Activated T-helper 17 cell treated with anti-CD3 and anti-CD28 coated beads, Interleukin-2, amount 50 U/mL, for 72 hours (primary cell): Measurements from ENCODE around the gene CLIP3. TPM values are rescaled to one million over a fixed set of nuclear protein-coding genes. Genes with fewer than 3 reads are reported as not detected.
"Not testable (repeated sequence)": the region's sequence is repeated elsewhere in the genome, so short reads cannot be mapped to it uniquely, and the experiment has no call there.

ENCODE experiments used
- ATAC-seq: fragments of 150-1000 bp; cut with Tn5 transposase; replicated peaks from 2 replicates; pipeline ENCODE4 v1.10.0; 2021; ENCODE audit warnings: mild to moderate bottlenecking, moderate library complexity
- H3K27ac Mint-ChIP-seq: one replicate; pipeline ENCODE4 v1.8.0; 2022; ENCODE audit warnings: mixed read lengths
- H3K27me3 Mint-ChIP-seq: one replicate; pipeline ENCODE4 v1.8.0; 2022; ENCODE audit warnings: mixed read lengths
- H3K36me3 Mint-ChIP-seq: one replicate; pipeline ENCODE4 v1.8.0; 2022; ENCODE audit warnings: low read depth, mild to moderate bottlenecking, mixed read lengths
- H3K4me1 Mint-ChIP-seq: one replicate; pipeline ENCODE4 v1.8.0; 2022; ENCODE audit warnings: mixed read lengths
- H3K4me3 Mint-ChIP-seq: one replicate; pipeline ENCODE4 v1.8.0; 2022; ENCODE audit warnings: mild to moderate bottlenecking, mixed read lengths
- H3K9me3 Mint-ChIP-seq: one replicate; pipeline ENCODE4 v1.8.0; 2022; ENCODE audit warnings: mixed read lengths
- total RNA-seq, 2 donors: library from RNA; stranded (reverse); gene quantifications; one replicate each; pipeline ENCODE4 v1.2.3, GENCODE V29; 2022

CLIP3 gene
- total RNA-seq, 2 donors from 2014 or later, result 0.89 to 7.1 TPM

DNA sequence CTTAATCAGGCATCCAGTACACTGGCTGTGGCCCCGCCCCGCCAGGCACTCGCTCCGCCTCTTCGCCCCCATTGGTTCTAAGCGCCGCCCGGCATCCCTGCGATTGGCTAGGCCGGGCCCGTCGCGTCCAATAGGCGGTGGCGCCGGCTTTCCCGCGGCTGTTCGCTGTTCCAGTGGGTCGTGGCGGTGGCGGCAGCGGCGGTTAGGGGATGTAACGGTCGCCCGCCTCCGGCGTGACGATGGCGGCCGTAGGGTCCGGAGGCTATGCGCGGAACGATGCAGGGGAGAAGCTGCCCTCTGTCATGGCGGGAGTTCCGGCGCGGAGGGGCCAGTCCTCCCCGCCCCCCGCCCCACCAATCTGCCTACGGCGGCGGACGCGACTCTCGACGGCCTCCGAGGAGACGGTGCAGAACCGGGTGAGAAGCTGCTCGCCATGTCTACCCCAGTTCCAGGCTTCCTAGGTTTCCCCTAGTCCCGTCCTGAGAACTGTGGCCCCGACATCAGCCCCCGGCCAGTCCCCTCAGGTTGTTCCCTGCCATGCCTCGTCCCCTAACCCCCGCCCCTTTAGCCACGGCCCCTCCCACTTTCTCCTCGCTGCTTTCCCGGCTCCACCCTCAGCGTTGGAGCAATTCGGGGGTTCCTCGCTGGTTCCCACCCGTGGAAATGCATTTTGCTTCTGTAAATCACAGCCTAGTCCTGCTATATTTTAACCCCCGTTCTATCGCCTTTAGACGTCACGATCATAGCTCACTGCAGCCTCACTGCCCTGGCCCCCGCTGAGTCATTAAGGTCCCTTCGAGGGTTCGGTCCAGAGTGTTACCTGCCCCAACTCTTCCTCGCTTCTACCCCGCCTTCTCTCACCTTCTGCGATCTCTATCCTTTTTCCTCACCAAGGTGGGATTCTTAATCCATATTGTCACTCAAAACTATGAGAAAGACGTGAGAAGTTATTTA, 22.3 kb upstream of the CLIP3 start, which contains the start of gene WDR62:
Gene WDR62, plus strand, starts transcription at position 165 of the 954 bp plus-strand sequence. Its CDS starts 75 bp downstream, at position 240.
- peak; percentile 82 for ATAC-seq
- Mint-ChIP-seq H3K27ac (peak within 1 kb of the TSS; percentile 84), H3K4me3 (peak within 1 kb of the TSS; percentile 91), H3K9me3 (no peaks in the 10 kb centered on the region), H3K36me3 (peaks cover 9% of the 10 kb centered on the region), H3K27me3 (no peaks in the 10 kb centered on the region), H3K4me1 (peaks cover 13% of the 10 kb centered on the region)

DNA sequence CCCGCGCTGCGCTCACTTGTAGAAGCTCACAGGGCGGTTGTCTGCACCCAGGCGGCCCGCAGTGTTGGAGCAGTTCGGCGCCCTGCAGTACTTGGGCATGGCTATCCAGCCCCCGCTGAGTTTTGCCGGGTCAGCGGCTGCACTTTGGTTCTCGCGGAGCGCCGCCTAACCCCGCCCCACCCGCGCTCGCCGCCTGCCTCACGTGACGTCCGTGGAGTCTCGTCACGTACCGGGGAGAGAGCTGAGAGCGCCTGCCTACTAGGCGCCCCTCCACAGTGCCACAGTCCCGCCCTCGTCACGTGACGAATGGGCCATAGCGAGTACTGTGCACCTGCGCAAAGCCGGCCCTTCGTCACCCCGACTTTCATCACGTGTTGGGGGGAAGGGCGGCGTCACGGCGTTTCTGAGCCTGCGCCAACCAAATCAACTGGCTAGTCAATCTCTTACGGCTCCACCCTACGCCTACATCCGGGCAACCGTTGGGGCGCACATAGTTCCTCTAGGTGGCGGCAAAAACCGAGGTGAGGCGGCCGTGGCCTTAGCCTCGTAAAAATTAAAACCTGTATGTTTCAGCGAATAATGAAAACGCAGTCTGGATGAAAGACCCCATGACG, 21.6 kb upstream of the CLIP3 start, which contains the start of gene THAP8:
Gene THAP8, minus strand, starts transcription at position 167 of the 614 bp plus-strand sequence. Its CDS starts 68 bp downstream, at position 99.
- H3K27ac Mint-ChIP-seq, result peak within 1 kb of the TSS; percentile 84
- peaks cover 13% of the 10 kb centered on the region for H3K4me1 Mint-ChIP-seq
- peak within 1 kb of the TSS; percentile 91 for H3K4me3 Mint-ChIP-seq

DNA sequence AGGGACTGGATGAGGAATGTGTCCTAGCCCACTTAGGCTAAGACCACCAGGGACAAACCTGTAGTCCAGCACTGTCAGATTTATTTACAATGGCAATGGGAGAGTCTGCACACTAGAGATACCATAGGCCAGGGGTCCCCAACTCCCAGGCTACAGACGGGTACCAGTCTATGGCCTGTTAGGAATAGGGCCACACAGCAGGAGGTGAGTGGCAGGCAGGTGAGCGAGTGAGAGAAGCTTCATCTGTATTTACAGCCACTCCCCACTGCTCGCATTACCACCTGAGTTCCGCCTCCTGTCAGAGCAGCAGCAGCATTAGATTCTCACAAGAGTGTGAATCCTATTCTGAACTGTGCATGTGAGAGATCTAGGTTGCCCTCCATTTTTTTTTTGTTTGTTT, 19.0 kb upstream of the CLIP3 start:
- Mint-ChIP-seq H3K9me3 (no peaks in the 10 kb centered on the region), H3K4me3 (no peak overlapping the region), H3K36me3 (no peaks in the 10 kb centered on the region), H3K27ac (no peak overlapping the region), H3K27me3 (no peaks in the 10 kb centered on the region), H3K4me1 (peaks cover 13% of the 10 kb centered on the region)
- no peak for ATAC-seq

More for the DNA sequence above, 21.6 kb upstream of the CLIP3 start, which contains the start of gene THAP8:
- peaks cover 6% of the 10 kb centered on the region for H3K36me3 Mint-ChIP-seq
- H3K9me3 Mint-ChIP-seq, result no peaks in the 10 kb centered on the region
- peak; percentile 91 for ATAC-seq
- no peaks in the 10 kb centered on the region for H3K27me3 Mint-ChIP-seq

DNA sequence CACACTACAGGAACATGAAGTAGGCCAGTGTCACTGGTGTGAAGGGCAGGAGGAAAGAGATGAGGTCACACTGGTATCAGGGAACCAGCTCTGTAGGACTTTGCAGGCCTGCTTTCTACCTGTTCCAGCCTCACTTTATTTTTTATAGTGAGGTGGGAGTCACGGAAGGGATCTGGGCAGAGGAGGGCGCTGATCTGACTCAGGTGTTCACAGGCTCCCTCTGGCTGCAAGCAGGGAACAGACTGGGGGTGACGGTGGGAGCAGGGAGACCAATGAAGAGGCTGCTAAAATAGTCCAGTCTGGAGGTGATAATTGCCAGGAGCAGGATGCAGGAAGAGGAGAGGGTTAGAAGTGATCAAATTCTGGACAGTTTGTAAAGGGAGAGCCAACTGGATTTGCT, 18.6 kb upstream of the CLIP3 start:
- no peak for ATAC-seq
- H3K27me3 Mint-ChIP-seq, result no peaks in the 10 kb centered on the region
- H3K27ac Mint-ChIP-seq, result peak overlapping the region; percentile 16
- H3K4me3 Mint-ChIP-seq, result no peak overlapping the region
- H3K4me1 Mint-ChIP-seq, result peaks cover 14% of the 10 kb centered on the region
- no peaks in the 10 kb centered on the region for H3K9me3 Mint-ChIP-seq
- H3K36me3 Mint-ChIP-seq, result no peaks in the 10 kb centered on the region

DNA sequence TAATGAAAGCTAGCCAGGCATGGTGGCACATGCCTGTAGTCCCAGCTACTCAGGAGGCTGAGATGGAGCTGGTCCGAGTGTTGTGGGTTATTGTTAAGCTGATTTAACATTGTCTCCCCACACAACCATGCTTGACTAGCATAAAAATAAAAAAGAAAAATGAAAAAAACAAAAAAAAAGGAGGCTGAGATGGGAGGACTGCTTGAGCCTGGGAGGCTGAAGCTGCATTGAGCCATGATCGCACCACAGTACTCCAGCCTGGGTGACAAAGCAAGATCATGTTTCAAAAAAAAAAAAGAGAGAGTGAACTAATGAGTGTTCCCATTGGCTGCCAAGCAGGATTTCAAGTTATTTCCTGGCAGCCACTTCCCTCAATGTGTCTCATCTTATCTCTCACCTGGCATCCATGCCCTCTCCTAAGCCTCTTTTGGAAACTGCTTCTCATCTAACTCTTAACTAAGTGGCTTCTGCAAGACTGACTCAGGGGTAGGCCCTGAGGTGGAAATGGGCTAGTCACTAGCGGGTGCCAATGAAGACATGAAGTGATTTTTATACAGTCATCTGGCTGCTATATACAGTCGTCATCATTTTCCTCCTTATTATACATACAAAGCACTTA, 16.5 kb upstream of the CLIP3 start:
- Mint-ChIP-seq H3K9me3 (no peaks in the 10 kb centered on the region), H3K27ac (no peak overlapping the region), H3K27me3 (no peaks in the 10 kb centered on the region), H3K4me1 (peaks cover 15% of the 10 kb centered on the region), H3K4me3 (no peak overlapping the region), H3K36me3 (no peaks in the 10 kb centered on the region)
- ATAC-seq, result no peak

GRCh38 chr19:36047835-36048234, 15.2 kb upstream of the CLIP3 start:
- H3K36me3 Mint-ChIP-seq, result no peaks in the 10 kb centered on the region
- H3K4me1 Mint-ChIP-seq, result peaks cover 15% of the 10 kb centered on the region
- no peaks in the 10 kb centered on the region for H3K9me3 Mint-ChIP-seq
- no peak overlapping the region for H3K4me3 Mint-ChIP-seq
- no peak for ATAC-seq
- H3K27me3 Mint-ChIP-seq, result no peaks in the 10 kb centered on the region
- no peak overlapping the region for H3K27ac Mint-ChIP-seq

DNA sequence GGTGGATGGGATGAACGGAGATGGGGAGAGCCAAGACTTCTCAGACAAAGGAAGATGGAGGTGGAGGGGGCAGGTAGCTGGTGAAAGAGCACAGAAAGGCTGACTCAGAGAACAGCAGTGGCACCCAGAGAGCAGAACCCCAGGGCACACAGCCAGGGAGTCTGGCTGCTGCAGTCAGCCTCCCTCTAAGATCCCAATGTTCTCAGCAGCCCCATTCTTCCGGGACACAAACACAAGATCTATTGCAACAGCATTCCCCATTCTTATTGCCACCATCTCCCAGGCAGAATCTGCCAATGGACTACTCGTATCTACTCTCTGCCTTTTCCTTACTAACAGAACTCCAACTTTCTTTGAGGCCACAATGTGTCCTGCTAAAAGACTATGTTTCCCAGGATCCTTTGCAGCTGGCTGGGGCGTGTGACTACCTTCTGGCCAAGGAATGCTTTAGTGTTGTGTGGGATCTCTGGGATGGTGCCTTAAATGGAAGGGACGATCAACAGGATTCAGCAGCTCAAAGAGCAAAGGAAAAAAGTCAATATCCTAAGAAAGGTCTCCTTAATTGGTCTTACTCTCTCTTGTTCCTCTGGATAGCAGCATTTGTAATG, 13.9 kb upstream of the CLIP3 start:
- Mint-ChIP-seq H3K4me3 (no peak overlapping the region), H3K36me3 (peaks cover 5% of the 10 kb centered on the region), H3K27ac (no peak overlapping the region), H3K4me1 (peaks cover 15% of the 10 kb centered on the region), H3K9me3 (no peaks in the 10 kb centered on the region), H3K27me3 (no peaks in the 10 kb centered on the region)
- ATAC-seq, result no peak

GRCh38 chr19:36043952-36044351, 11.3 kb upstream of the CLIP3 start:
- H3K9me3 Mint-ChIP-seq, result no peaks in the 10 kb centered on the region
- no peak overlapping the region for H3K4me3 Mint-ChIP-seq
- no peak overlapping the region for H3K27ac Mint-ChIP-seq
- ATAC-seq, result no peak
- H3K36me3 Mint-ChIP-seq, result peaks cover 16% of the 10 kb centered on the region
- peaks cover 7% of the 10 kb centered on the region for H3K4me1 Mint-ChIP-seq
- H3K27me3 Mint-ChIP-seq, result no peaks in the 10 kb centered on the region

DNA sequence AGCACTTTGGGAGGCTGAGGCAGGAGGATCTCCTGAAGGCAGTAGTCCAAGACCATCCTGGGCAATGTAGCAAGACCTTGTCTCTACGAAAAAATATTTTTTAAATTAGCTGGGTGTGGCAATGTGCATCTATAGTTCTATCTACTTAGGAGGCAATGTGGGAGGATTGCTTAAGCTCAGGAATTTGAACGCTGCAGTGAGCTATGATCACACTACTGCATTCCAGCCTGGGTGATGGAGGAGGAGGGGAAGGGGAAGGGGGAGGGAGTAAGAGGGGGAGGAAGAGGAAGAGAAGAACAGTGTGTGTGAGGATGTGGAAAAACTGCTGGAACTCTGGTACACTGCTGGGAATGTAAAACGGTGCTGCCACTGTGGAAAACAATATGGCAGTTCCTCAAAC, 9.2 kb upstream of the CLIP3 start:
- ATAC-seq, result no peak
- no peak overlapping the region for H3K4me3 Mint-ChIP-seq
- H3K36me3 Mint-ChIP-seq, result peaks cover 16% of the 10 kb centered on the region
- H3K9me3 Mint-ChIP-seq, result no peaks in the 10 kb centered on the region
- H3K4me1 Mint-ChIP-seq, result peaks cover 7% of the 10 kb centered on the region
- H3K27ac Mint-ChIP-seq, result no peak overlapping the region
- no peaks in the 10 kb centered on the region for H3K27me3 Mint-ChIP-seq

DNA sequence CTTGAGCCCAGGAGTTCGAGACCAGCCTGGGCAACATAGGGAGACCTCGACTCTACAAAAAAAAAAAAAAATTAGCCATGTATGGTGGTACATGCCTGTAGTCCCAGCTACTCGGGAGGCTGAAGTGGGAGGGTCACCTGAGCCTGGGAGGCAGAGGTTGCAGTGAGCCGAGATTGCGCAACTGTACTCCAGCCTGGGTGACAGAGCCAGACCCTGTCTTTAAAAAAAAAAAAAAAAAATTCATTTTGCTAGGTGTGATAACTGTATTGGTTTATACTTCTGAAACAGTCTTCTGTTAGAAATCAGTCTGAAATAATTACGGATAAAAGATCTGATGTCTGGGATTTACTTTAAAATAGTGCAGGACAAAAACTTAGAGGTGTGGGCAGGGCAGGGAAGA, 8.4 kb upstream of the CLIP3 start:
- not testable (repeated sequence) for H3K9me3 Mint-ChIP-seq, H3K27ac Mint-ChIP-seq, ATAC-seq, H3K27me3 Mint-ChIP-seq, H3K4me3 Mint-ChIP-seq, H3K4me1 Mint-ChIP-seq
- H3K36me3 Mint-ChIP-seq, result peaks cover 16% of the 10 kb centered on the region

- Mint-ChIP-seq H3K27ac (no peak overlapping the region), H3K4me3 (no peak overlapping the region), H3K4me1 (peaks cover 6% of the 10 kb centered on the region), H3K27me3 (no peaks in the 10 kb centered on the region), H3K36me3 (peaks cover 16% of the 10 kb centered on the region), H3K9me3 (no peaks in the 10 kb centered on the region)
- no peak for ATAC-seq
Observed at GRCh38 chr19:36040495-36040894, 7.8 kb upstream of the CLIP3 start.

DNA sequence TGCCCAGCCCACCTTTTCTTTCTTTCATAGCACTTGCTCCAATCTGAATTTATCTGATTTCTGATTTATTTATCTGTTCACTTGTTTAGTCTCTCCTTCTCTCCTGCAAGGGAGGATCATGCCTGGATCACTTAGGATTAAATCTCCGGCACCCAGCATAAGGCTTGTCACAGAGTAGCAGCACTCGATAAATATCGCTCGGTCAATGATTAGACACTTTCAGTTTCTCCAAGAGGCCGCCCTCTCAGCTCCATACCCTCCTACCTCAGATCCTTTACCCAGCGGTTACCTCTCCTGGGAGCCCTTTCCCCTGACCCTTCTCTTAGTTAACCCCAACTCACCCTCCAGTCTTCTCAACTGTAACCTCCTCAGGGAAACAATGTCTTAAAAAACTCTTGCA, 1.4 kb downstream of the CLIP3 start:
- ATAC-seq, result no peak

GRCh38 chr19:36030264-36031148, 2.2 kb downstream of the CLIP3 start:
- H3K9me3 Mint-ChIP-seq, result no peaks in the 10 kb centered on the region
- H3K4me3 Mint-ChIP-seq, result no peak overlapping the region
- H3K27ac Mint-ChIP-seq, result no peak overlapping the region
- no peaks in the 10 kb centered on the region for H3K27me3 Mint-ChIP-seq
- H3K4me1 Mint-ChIP-seq, result peaks cover 9% of the 10 kb centered on the region
- peaks cover 27% of the 10 kb centered on the region for H3K36me3 Mint-ChIP-seq
- peak; percentile 23 for ATAC-seq

More for the DNA sequence above, 1.4 kb downstream of the CLIP3 start:
- no peaks in the 10 kb centered on the region for H3K9me3 Mint-ChIP-seq
- H3K27me3 Mint-ChIP-seq, result no peaks in the 10 kb centered on the region
- peaks cover 27% of the 10 kb centered on the region for H3K36me3 Mint-ChIP-seq
- H3K4me1 Mint-ChIP-seq, result peaks cover 15% of the 10 kb centered on the region
- no peak overlapping the region for H3K27ac Mint-ChIP-seq
- H3K4me3 Mint-ChIP-seq, result no peak overlapping the region
